Endothelial cell of umbilical vein (primary cell): ENCODE data around the gene LIX1. TPM values are rescaled to one million over a fixed set of nuclear protein-coding genes. Genes with fewer than 3 reads are reported as not detected.

Experiments used
- BruUV-seq: library from RNA; stranded (reverse); fragments of 400-500 nt; replicated peaks from 2 replicates; lab custom pipeline; 2021; lab: Mats Ljungman, UMichigan
- CTCF ChIA-PET: fragments of 300-600, 350-600 bp; sonication (Branson Sonifier 250); formaldehyde crosslinking; loops from one replicate; lab custom pipeline; 2021; ENCODE audit warnings: antibody characterized with exemption, inconsistent platforms; lab: Charles Lee
- POLR2A ChIA-PET: fragments of 300-600, 350-600 bp; sonication (Branson Sonifier 250); formaldehyde crosslinking; loops from one replicate; lab custom pipeline; 2021; ENCODE audit warnings: antibody characterized with exemption, inconsistent platforms; lab: Charles Lee
- DNase-seq: peaks from one replicate; pipeline ENCODE4 v3.0.0-alpha.2; 2011; ENCODE audit warnings: low read depth, low spot score
- FAIRE-seq: peaks from 2 replicates; lab custom pipeline; 2011; peaks lifted over from hg19 to GRCh38; lab: Jason Lieb, UNC
- H2AFZ ChIP-seq: 2 replicates; pipeline ENCODE4 v1.6.0; 2012; ENCODE audit warnings: low read depth, low read length, control low read depth, inconsistent platforms
- H3K27ac ChIP-seq: 2 replicates; pipeline ENCODE4 v1.5.1; 2011; ENCODE audit warnings: low read depth, mild to moderate bottlenecking, control low read depth, low read length, moderate library complexity; ENCODE audit not compliant: insufficient read depth
- H3K27me3 ChIP-seq, 2 experiments: 2 replicates each; pipeline versions ENCODE4 v1.6.0 to v1.6.1; 2011; ENCODE audit warnings: low read length in 2 of 2, mixed read lengths in 1 of 2; ENCODE audit not compliant: control insufficient read depth in 2 of 2, insufficient read depth in 2 of 2
- H3K36me3 ChIP-seq, 2 experiments: 2 replicates in 1 of 2; 3 replicates in 1 of 2; pipeline ENCODE4 v1.5.1; 2011; ENCODE audit warnings: low read length in 2 of 2, mild to moderate bottlenecking in 1 of 2, moderate library complexity in 1 of 2; ENCODE audit not compliant: control insufficient read depth in 2 of 2, insufficient read depth in 2 of 2; ENCODE audit errors: extremely low read depth in 1 of 2
- H3K4me1 ChIP-seq: 3 replicates; pipeline ENCODE4 v1.5.1; 2011; ENCODE audit warnings: mild to moderate bottlenecking, low read length; ENCODE audit not compliant: control insufficient read depth, insufficient read depth; ENCODE audit errors: extremely low read depth
- H3K4me2 ChIP-seq: 2 replicates; pipeline ENCODE4 v1.6.1; 2011; ENCODE audit warnings: low read length, control low read depth, mixed read lengths; ENCODE audit not compliant: insufficient read depth
- H3K4me3 ChIP-seq, 3 experiments: fragments of 200-600 bp in 1 of 3; sonication (generic), shearing (Covaris generic) in 1 of 3; replicated peaks in 1 of 3; 2 replicates each; pipeline ENCODE4 v1.5.1; 2011 to 2016; ENCODE audit warnings: control low read depth in 3 of 3, low read length in 3 of 3, mild to moderate bottlenecking in 2 of 3, inconsistent platforms in 1 of 3, low read depth in 1 of 3, moderate library complexity in 1 of 3; ENCODE audit not compliant: insufficient read depth in 1 of 3
- H3K79me2 ChIP-seq: 2 replicates; pipeline ENCODE4 v1.6.0; 2012; ENCODE audit warnings: low read length, inconsistent platforms; ENCODE audit not compliant: control insufficient read depth, insufficient read depth
- H3K9ac ChIP-seq: replicated peaks from 2 replicates; pipeline ENCODE3; 2011; ENCODE audit warnings: low read length, control low read depth; ENCODE audit not compliant: insufficient read depth; ENCODE audit errors: extremely low read depth
- H3K9me1 ChIP-seq: replicated peaks from 3 replicates; pipeline ENCODE4 v1.6.0; 2011; ENCODE audit warnings: mild to moderate bottlenecking, low read length; ENCODE audit not compliant: control insufficient read depth, insufficient read depth; ENCODE audit errors: extremely low read depth
- H3K9me3 ChIP-seq: replicated peaks from 2 replicates; pipeline ENCODE4 v1.5.1; 2012; ENCODE audit warnings: low read length, inconsistent platforms; ENCODE audit not compliant: control insufficient read depth, insufficient read depth
- H4K20me1 ChIP-seq: replicated peaks from 2 replicates; pipeline ENCODE3; 2011; ENCODE audit warnings: mild to moderate bottlenecking, low read length; ENCODE audit not compliant: control insufficient read depth, insufficient read depth; ENCODE audit errors: extremely low read depth
- EZH2 ChIP-seq: IDR thresholded peaks from 2 replicates; pipeline ENCODE4 v1.6.1; 2012; ENCODE audit warnings: borderline replicate concordance, low read depth, mild to moderate bottlenecking, moderate library complexity, low read length, inconsistent platforms; ENCODE audit not compliant: severe bottlenecking
- FOS ChIP-seq: IDR thresholded peaks from 2 replicates; pipeline ENCODE4 v1.6.1; 2011; ENCODE audit warnings: mild to moderate bottlenecking, low read length, moderate library complexity, borderline replicate concordance; ENCODE audit not compliant: insufficient read depth
- GATA2 ChIP-seq: IDR thresholded peaks from 2 replicates; pipeline ENCODE4 v1.7.0; 2011; ENCODE audit warnings: low read depth, mild to moderate bottlenecking, moderate library complexity, mixed read lengths, low read length; ENCODE audit not compliant: insufficient read length, insufficient read depth
- JUN ChIP-seq: IDR thresholded peaks from 2 replicates; pipeline ENCODE4 v1.6.1; 2011; ENCODE audit warnings: borderline replicate concordance, low read depth; ENCODE audit not compliant: insufficient read length, insufficient read depth
- MYC ChIP-seq: IDR thresholded peaks from one replicate; pipeline ENCODE4 v1.6.1; 2011; ENCODE audit warnings: mild to moderate bottlenecking, low read depth, low read length
- POLR2A ChIP-seq: IDR thresholded peaks from 2 replicates; pipeline ENCODE4 v1.6.1; 2012; ENCODE audit warnings: low read depth, mild to moderate bottlenecking, control low read depth, low read length
- POLR2AphosphoS5 ChIP-seq: IDR thresholded peaks from 2 replicates; pipeline ENCODE4 v1.6.1; 2012; ENCODE audit warnings: low read depth, mild to moderate bottlenecking, control low read depth, low read length, moderate library complexity; ENCODE audit not compliant: insufficient read depth
- dilution Hi-C: fragments of 300-500 bp; cut with MboI; formaldehyde crosslinking; loops from one replicate; pipeline ENCODE4 v1.15.0; 2019; ENCODE audit warnings: low sequenced_read_pairs; ENCODE audit not compliant: extremely low pct_ligation_motif_present
- intact Hi-C: fragments of 100-400 bp; cut with micrococcal nuclease; formaldehyde crosslinking; loops from one replicate; pipeline ENCODE4 v1.10.0; 2022
- polyA plus RNA-seq, 4 experiments: library from polyadenylated mRNA; depleted of rRNA in 3 of 4; stranded (reverse) in 3 of 4; unstranded in 1 of 4; fragments of >200 nt; gene quantifications; 2 replicates each; pipeline versions ENCODE4 v1.2.1 to v1.2.3, GENCODE V29; 2011 to 2012; ENCODE audit warnings: missing spikeins in 1 of 4
- total RNA-seq: library from RNA; stranded (reverse); gene quantifications from 2 replicates; pipeline ENCODE4 v1.2.3, GENCODE V29; 2021
- TF ChIP-seq, protein P1 (sequence below): IDR thresholded peaks from 2 replicates; pipeline ENCODE4 v1.6.1; 2011; ENCODE audit not compliant: insufficient read depth, insufficient read length
- TF ChIP-seq, protein P2 (sequence below), 2 donors: IDR thresholded peaks; 1 replicate in 1 of 2; 2 replicates in 1 of 2; pipeline ENCODE4 v1.5.1; 2011; ENCODE audit warnings: low read length in 2 of 2, mild to moderate bottlenecking in 2 of 2, moderate library complexity in 2 of 2, control low read depth in 1 of 2, inconsistent platforms in 1 of 2, low read depth in 1 of 2; ENCODE audit not compliant: insufficient read depth in 1 of 2; ENCODE audit errors: extremely low read depth in 1 of 2

LIX1 gene
- total and polyA plus RNA-seq, 2 donors (not counting 3 experiments of a cell fraction or from before 2014, with no cell fraction given), result not detected

DNA sequence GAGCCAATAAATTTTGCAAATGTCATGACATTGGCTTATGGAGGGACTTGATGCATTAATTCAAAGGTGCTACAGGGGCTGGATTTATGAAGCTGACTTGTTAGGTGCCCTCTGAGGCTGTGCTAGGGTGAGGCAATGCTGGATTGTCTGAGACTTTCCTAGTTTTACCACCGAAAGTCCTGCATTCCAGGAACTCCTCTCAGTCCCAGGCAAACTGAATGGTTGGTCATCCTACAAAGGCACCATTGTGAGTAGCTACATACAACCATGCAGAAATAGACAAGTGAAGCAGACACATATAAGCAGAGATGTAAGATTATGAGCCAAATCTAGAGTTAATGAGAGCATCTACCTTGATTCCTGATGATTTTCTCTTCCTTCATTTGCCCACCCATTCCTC, 95.3 kb downstream of the LIX1 start:
- BruUV-seq, result no TSS peak
- no peaks in the 10 kb centered on the region for H4K20me1 ChIP-seq
- H3K9ac ChIP-seq, result no peak overlapping the region
- no peak overlapping the region for H3K4me3 ChIP-seq
- H3K27ac ChIP-seq, result no peak overlapping the region
- POLR2A ChIA-PET, result no interaction called here
- FAIRE-seq (no peak), DNase-seq (no peak)
- H3K36me3 ChIP-seq, result no peaks in the 10 kb centered on the region
- no peaks in the 10 kb centered on the region for H3K9me3 ChIP-seq
- peaks cover 10 to 20% of the 10 kb centered on the region in 2 experiments for H3K27me3 ChIP-seq
- peaks cover 5% of the 10 kb centered on the region for H3K4me1 ChIP-seq
- intact Hi-C loops, result no loop called here
- CTCF ChIA-PET, result interaction anchor here (0.9 to 1.5 kb wide), 3 partner anchors 95 to 178 kb away, joined by 3 to 5 read pairs (median 3); partner anchors contain the start of gene LIX1
- H3K9me1 ChIP-seq, result no peaks in the 10 kb centered on the region
- dilution Hi-C loops, result no loop called here
- H3K4me2 ChIP-seq, result no peak overlapping the region
- H3K79me2 ChIP-seq, result no peaks in the 10 kb centered on the region
- TF ChIP-seq GATA2, result no peak
- TF ChIP-seq FOS, result no peak
- TF ChIP-seq MYC, result no peak
- TF ChIP-seq POLR2AphosphoS5, result no peak
- TF ChIP-seq, protein P1, sequence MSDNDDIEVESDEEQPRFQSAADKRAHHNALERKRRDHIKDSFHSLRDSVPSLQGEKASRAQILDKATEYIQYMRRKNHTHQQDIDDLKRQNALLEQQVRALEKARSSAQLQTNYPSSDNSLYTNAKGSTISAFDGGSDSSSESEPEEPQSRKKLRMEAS, result no peak
- no peak for TF ChIP-seq EZH2
- TF ChIP-seq JUN, result no peak
- TF ChIP-seq POLR2A, result no peak
- TF ChIP-seq, protein P2, sequence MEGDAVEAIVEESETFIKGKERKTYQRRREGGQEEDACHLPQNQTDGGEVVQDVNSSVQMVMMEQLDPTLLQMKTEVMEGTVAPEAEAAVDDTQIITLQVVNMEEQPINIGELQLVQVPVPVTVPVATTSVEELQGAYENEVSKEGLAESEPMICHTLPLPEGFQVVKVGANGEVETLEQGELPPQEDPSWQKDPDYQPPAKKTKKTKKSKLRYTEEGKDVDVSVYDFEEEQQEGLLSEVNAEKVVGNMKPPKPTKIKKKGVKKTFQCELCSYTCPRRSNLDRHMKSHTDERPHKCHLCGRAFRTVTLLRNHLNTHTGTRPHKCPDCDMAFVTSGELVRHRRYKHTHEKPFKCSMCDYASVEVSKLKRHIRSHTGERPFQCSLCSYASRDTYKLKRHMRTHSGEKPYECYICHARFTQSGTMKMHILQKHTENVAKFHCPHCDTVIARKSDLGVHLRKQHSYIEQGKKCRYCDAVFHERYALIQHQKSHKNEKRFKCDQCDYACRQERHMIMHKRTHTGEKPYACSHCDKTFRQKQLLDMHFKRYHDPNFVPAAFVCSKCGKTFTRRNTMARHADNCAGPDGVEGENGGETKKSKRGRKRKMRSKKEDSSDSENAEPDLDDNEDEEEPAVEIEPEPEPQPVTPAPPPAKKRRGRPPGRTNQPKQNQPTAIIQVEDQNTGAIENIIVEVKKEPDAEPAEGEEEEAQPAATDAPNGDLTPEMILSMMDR (IDR thresholded peaks at IDR 0.05; ENCODE audit: extremely low read depth in 1 of 2, insufficient read depth in 1 of 2, low read depth in 1 of 2, low read length in 2 of 2), result no peak
- no peak overlapping the region for H2AFZ ChIP-seq
